A549 (cell line): Measurements from ENCODE around the gene UBASH3B.

Experiments used
- BHLHE40 ChIP-seq: IDR thresholded peaks from 2 replicates; pipeline ENCODE4 v1.6.1; 2012; ENCODE audit warnings: low read depth, low read length, inconsistent platforms
- CBX8 ChIP-seq: fragments of 200-600 bp; sonication (generic); IDR thresholded peaks from 2 replicates; pipeline ENCODE4 v1.6.1; 2016
- CTCF ChIP-seq: fragments of >200 bp; sonication (Bioruptor Twin); formaldehyde crosslinking; IDR thresholded peaks from 3 replicates; pipeline ENCODE4 v1.5.1; 2016
- HOXB5 ChIP-seq: fragments of 250-450 bp; sonication (Bioruptor Pico); IDR thresholded peaks from 2 replicates; pipeline ENCODE4 v1.5.0; 2020; ENCODE audit warnings: mild to moderate bottlenecking, moderate library complexity
- REST ChIP-seq: fragments of 200-600 bp; sonication (generic); IDR thresholded peaks from 2 replicates; pipeline ENCODE4 v1.6.1; 2016; ENCODE audit warnings: antibody characterized with exemption, mild to moderate bottlenecking, moderate library complexity

- TF ChIP-seq BHLHE40 (no peak), CTCF (no peak), HOXB5 (CRISPR knock-in tag) (no peak), REST (no peak), CBX8 (no peak)
These were observed 168.0 kb downstream of the UBASH3B start for GRCh38 chr11:122823564-122823963.
